ENCODE measurements around the gene LSS. TPM values are rescaled to one million over a fixed set of nuclear protein-coding genes. Genes with fewer than 3 reads are reported as not detected.
"Not testable (repeated sequence)": the region's sequence is repeated elsewhere in the genome, so short reads cannot be mapped to it uniquely, and the experiment has no call there.

LSS gene
- total and polyA plus RNA-seq, 7 donors, result 17.4 to 78.6 (median 51.7) TPM

DNA sequence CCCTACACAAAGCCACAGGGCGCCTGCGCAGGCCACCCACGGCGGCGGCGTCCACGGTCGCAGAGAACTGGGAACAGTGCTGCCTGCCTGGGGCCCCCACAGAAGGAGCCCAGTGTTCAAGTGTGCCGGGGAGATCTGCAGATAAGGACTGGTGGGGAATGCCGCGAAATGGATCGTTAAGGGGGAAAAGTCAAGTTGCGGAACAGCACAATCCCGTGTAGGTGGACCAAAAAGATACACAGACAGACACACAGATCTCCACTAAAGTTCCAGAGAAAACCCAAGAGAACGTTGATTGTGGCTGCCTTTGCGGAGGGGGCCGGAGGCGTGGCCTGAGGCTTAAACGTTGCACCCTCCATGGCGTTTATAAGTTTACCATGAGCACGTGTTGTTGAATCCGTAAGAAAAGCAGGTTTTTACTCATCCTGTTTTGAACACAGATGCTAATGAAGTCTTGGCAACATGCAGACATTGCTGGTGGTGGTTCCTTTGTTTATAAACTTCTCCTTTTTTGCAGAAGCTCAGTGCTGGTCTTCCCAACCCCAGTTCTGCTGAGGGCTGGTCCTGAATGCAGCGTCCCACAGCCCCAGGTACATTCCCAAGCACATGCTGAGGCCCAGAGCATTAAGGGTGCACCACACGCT, 48.4 kb downstream of the LSS start:
- no peaks in the 10 kb centered on the region for H3K36me3 ChIP-seq
- peaks cover 0 to 8% (median 0%) of the 10 kb centered on the region in 3 donors for H3K27me3 ChIP-seq
- intact Hi-C loops (cut with DNase I), result loop anchor here (5.0 kb wide), 1 partner anchor 38 kb away; no protein-coding TSS in a partner anchor
- H3K9me3 ChIP-seq, result peaks cover 0 to 6% (median 0%) of the 10 kb centered on the region in 4 donors
- DNase-seq, result no peak
- TF ChIP-seq EP300 (IDR thresholded peaks at IDR 0.05), result no peak
- TF ChIP-seq POLR2A (IDR thresholded peaks at IDR 0.05), result no peak
- whole genome bisulfite sequencing, 2 donors, result 80 to 84% methylated on average over 24 of the region's 24 CpGs
- H3K27ac ChIP-seq, result no peak overlapping the region
- no peak overlapping the region for H3K4me3 ChIP-seq
- peaks cover 0 to 13% (median 7%) of the 10 kb centered on the region in 4 donors for H3K4me1 ChIP-seq

DNA sequence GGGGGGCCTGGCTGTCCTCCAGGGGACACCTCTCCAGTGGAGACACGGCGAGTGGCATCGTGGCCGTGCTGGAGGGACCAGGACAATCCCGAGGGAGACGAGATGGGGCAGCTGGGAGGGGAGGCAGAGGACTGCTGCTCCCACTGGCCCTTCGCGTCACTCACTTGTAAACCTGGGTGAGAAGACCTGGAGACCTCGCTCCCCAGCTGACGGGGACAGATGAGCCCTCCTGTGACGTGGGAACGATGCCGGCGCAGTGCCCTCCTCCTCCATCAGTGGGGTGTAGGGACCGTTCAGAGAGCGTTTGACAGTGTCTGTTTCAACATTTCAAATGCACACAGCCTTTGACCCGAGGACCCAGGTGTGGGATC, 48.9 kb downstream of the LSS start:
- Histone ChIP-seq H3K4me1 (peaks cover 0 to 13% (median 4%) of the 10 kb centered on the region in 4 donors), H3K9me3 (peaks cover 0 to 6% (median 0%) of the 10 kb centered on the region in 4 donors), H3K27me3 (peaks cover 0 to 2% (median 0%) of the 10 kb centered on the region in 3 donors), H3K4me3 (no peak overlapping the region), H3K36me3 (no peaks in the 10 kb centered on the region), H3K27ac (no peak overlapping the region)
- TF ChIP-seq POLR2A (IDR thresholded peaks at IDR 0.05) (no peak), POLR2AphosphoS5 (IDR thresholded peaks at IDR 0.05) (no peak), EP300 (IDR thresholded peaks at IDR 0.05) (no peak)
- TF ChIP-seq, protein P1, sequence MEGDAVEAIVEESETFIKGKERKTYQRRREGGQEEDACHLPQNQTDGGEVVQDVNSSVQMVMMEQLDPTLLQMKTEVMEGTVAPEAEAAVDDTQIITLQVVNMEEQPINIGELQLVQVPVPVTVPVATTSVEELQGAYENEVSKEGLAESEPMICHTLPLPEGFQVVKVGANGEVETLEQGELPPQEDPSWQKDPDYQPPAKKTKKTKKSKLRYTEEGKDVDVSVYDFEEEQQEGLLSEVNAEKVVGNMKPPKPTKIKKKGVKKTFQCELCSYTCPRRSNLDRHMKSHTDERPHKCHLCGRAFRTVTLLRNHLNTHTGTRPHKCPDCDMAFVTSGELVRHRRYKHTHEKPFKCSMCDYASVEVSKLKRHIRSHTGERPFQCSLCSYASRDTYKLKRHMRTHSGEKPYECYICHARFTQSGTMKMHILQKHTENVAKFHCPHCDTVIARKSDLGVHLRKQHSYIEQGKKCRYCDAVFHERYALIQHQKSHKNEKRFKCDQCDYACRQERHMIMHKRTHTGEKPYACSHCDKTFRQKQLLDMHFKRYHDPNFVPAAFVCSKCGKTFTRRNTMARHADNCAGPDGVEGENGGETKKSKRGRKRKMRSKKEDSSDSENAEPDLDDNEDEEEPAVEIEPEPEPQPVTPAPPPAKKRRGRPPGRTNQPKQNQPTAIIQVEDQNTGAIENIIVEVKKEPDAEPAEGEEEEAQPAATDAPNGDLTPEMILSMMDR (IDR thresholded peaks at IDR 0.05), result no peak
- peak; percentile 60 for DNase-seq
- intact Hi-C loops (cut with DNase I), result loop anchor here (5.0 kb wide), 1 partner anchor 37 kb away; no protein-coding TSS in a partner anchor
- 91 to 92% methylated on average over 17 of the region's 17 CpGs for WGBS, 2 donors

DNA sequence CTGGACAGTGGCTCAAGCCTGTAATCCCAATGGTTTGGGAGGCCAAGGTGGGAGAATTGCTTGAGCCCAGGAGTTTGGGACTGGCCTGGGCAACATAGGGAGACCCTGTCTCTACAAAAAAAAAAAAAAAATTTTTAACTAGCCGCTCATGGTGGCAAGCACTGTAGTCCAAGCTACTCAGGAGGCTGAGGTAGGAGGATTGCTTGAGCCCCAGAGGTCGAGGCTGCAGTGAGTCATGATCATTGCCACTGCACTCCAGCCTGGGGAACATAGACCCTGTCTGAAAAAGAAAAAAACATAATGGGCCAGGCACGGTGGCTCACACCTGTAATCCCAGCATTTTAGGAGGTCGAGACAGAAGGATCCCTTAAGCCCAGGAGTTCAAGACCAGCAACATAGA, 49.6 kb downstream of the LSS start:
- no peaks in the 10 kb centered on the region for H3K36me3 ChIP-seq
- no peak overlapping the region for H3K27ac ChIP-seq
- TF ChIP-seq POLR2AphosphoS5 (IDR thresholded peaks at IDR 0.05), result no peak
- TF ChIP-seq, protein P1 (IDR thresholded peaks at IDR 0.05), result no peak
- TF ChIP-seq POLR2A (IDR thresholded peaks at IDR 0.05), result no peak
- no peak for TF ChIP-seq EP300 (IDR thresholded peaks at IDR 0.05)
- 77 to 82% methylated on average over 4 of the region's 4 CpGs for WGBS, 2 donors
- H3K27me3 ChIP-seq, result no peaks in the 10 kb centered on the region
- no peak for DNase-seq
- intact Hi-C loops (cut with DNase I), result no loop called here
- H3K4me1 ChIP-seq, result peaks cover 0 to 13% (median 4%) of the 10 kb centered on the region in 4 donors
- H3K9me3 ChIP-seq, result peaks cover 0 to 6% (median 0%) of the 10 kb centered on the region in 4 donors
- no peak overlapping the region for H3K4me3 ChIP-seq

DNA sequence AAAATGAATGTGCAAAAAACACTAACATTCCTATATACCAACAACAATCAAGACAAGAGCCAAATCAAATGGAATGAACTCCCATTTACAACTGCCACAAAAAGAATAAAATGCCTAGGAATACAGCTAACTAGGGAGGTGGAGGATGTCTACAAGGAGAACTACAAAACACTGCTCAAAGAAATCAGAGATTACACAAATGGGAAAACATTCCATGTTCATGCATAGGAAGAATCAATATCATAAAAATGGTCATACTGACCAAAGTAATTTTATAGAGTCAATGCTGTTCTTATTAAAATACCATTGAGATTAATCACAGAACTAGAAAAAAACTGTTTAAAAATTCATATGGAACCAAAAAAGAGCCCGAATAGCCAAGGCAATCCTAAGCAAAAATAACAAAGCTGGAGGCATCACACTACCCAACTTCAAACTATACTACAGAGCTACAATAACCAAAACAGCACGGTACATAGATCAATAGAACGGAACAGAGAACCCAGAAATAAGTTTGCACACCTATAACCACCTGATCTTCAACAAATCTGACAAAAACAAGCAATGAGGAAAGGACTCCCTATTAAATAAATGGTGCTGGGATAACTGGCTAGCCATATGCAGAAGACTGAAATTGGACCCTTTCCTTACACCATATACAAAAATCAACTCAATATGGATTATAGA, 52.0 kb downstream of the LSS start:
- H3K4me3 ChIP-seq; H3K27me3 ChIP-seq; H3K9me3 ChIP-seq; intact Hi-C loops (cut with DNase I); H3K4me1 ChIP-seq; H3K27ac ChIP-seq; DNase-seq; H3K36me3 ChIP-seq: not testable (repeated sequence)
- WGBS, 2 donors, result 93% methylated on average over 3 of the region's 3 CpGs

DNA sequence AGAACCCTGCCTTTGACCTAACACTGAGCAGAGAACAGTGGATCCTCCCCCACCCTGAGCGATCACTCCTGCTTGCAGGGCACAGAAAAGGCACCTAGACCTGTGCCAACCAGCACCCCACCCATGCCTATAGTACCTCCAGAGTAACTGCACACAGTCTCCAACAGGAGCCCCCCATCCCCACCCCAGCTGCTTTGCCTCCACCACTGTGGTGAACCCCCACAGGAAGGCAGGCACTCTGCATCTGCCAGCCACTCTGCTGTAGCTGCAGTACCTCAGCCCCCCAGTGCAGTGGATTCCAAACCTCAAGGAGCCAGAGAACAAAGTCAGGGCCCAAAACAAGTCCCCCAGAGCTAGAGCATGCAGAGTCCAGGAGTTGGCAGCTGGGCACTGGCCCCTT, 55.0 kb downstream of the LSS start:
- Histone ChIP-seq H3K4me1 (no peaks in the 10 kb centered on the region), H3K36me3 (no peaks in the 10 kb centered on the region), H3K27ac (no peak overlapping the region), H3K4me3 (no peak overlapping the region), H3K9me3 (peaks cover 0 to 6% (median 0%) of the 10 kb centered on the region in 4 donors), H3K27me3 (no peaks in the 10 kb centered on the region)
- DNase-seq, result no peak
- no peak for TF ChIP-seq POLR2A (IDR thresholded peaks at IDR 0.05)
- TF ChIP-seq, protein P1 (IDR thresholded peaks at IDR 0.05), result no peak
- TF ChIP-seq POLR2AphosphoS5 (IDR thresholded peaks at IDR 0.05), result no peak
- TF ChIP-seq EP300 (IDR thresholded peaks at IDR 0.05), result no peak
- intact Hi-C loops (cut with DNase I), result no loop called here
- WGBS, 2 donors, result 99 to 100% methylated on average over 1 of the region's 1 CpG
